Stimulated activated effector memory CD8-positive, alpha-beta T cell treated with anti-CD3 and anti-CD28 coated beads, Interleukin-12 subunit alpha, Interleukin-12 subunit beta, amount 100 ng/mL, for 72 hours (primary cell): Measurements from ENCODE around the gene TFPT.

Source experiments
- ATAC-seq: fragments of 150-1000 bp; cut with Tn5 transposase; 2 replicates; pipeline ENCODE4 v1.10.0; 2021
- DNase-seq, 2 donors: peaks; one replicate each; pipeline ENCODE4 v3.0.0; 2021 to 2022; ENCODE audit warnings: low spot score in 2 of 2
- H3K27ac Mint-ChIP-seq: one replicate; pipeline ENCODE4 v1.8.0; 2022; ENCODE audit warnings: mild to moderate bottlenecking, mixed read lengths
- H3K36me3 Mint-ChIP-seq: one replicate; pipeline ENCODE4 v1.8.0; 2022; ENCODE audit warnings: mild to moderate bottlenecking, mixed read lengths
- H3K4me1 Mint-ChIP-seq: one replicate; pipeline ENCODE4 v1.8.0; 2022; ENCODE audit warnings: mixed read lengths
- H3K4me3 Mint-ChIP-seq: one replicate; pipeline ENCODE4 v1.8.0; 2022; ENCODE audit warnings: mild to moderate bottlenecking, mixed read lengths
- H3K9me3 Mint-ChIP-seq: one replicate; pipeline ENCODE4 v1.8.0; 2022; ENCODE audit warnings: mixed read lengths

Gene TFPT, protein sequence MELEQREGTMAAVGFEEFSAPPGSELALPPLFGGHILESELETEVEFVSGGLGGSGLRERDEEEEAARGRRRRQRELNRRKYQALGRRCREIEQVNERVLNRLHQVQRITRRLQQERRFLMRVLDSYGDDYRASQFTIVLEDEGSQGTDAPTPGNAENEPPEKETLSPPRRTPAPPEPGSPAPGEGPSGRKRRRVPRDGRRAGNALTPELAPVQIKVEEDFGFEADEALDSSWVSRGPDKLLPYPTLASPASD

DNA sequence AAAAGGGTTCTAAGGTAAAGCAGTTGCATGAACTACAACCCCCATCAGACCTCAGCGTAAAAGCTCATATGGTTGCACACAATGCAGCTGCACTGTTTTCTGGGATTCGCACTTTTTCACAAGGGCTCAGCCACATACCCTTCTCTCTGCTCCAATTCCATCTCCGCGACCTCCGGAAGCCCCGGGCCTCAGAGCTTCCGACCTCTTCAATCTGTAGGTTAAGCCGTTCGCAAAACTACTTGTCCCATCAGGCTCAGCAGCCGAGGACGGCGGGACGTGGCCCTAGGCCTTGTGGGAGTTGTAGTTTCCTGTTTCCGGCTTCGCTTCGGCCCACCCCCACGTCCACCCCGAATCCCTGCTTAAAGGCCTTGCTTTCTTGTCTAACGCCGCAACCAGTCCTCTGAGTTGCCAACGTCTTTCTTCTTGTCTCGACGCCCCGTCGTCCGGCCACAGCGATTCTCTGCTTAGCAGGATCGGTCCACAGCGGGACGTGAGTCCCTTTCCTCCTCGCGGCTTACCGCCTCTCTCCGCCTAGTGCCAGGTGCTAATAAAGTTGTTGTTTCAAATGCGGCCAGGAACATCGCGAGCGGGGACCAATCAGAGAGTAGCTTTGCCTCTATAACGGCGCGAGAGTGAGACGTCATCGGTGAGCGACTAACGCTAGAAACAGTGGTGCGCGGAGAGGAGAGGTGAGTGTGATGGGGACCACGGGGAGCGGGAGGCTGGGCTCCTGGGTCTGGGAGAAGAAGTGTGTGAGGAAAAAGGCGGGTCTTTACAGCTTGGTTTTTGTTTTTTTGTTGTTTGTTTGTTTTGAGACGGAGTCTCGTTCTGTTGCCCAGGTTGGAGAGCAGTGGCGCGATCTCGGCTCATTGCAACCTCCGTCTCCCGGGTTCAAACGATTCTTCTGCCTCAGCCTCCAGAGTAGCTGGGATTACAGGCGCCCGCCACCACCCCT, at the start of gene TFPT, which contains the start of gene PRPF31:
TFPT (minus strand) TSS at position 549 of the 955 bp plus-strand sequence; CDS start at position 161, 388 bp downstream.
PRPF31 (plus strand) TSS at position 646 of the 955 bp plus-strand sequence. CDS start 2,525 bp downstream, outside the sequence.
- peaks cover 93% of the 10 kb centered on the region for H3K36me3 Mint-ChIP-seq
- H3K9me3 Mint-ChIP-seq: no peaks in the 10 kb centered on the region
- H3K27ac Mint-ChIP-seq: peak within 1 kb of the TSS; percentile 93
- peak within 1 kb of the TSS; percentile 81 for H3K4me3 Mint-ChIP-seq
- DNase-seq (peak; percentile 93 to 98), ATAC-seq (peak; percentile 94)
- H3K4me1 Mint-ChIP-seq: peaks cover 45% of the 10 kb centered on the region

DNA sequence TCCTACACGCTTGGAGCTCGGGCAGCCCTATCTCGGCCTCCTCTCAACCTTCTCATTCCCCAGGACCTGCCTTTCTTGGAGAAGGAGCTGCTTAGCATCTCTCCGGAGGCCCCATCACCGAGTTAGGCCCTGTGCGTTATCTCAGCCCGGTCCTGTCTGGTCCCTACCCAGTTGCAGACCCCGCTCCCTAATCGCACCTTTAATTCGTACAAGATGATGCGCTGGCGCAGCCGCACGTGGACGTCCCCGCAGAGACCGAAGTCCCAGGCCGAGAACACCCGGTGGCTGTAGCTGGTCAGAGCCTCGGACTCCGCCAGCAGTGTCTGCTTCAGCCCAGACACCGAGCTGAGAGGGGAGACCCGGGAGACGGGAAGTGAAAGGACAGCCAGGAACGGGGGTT, 49.8 kb upstream of the TFPT start:
- no peak for ATAC-seq
- H3K36me3 Mint-ChIP-seq: peaks cover 7% of the 10 kb centered on the region
- DNase-seq: no peak
- H3K9me3 Mint-ChIP-seq: no peaks in the 10 kb centered on the region
- H3K4me1 Mint-ChIP-seq: peaks cover 51% of the 10 kb centered on the region
- no peak overlapping the region for H3K27ac Mint-ChIP-seq
- peak overlapping the region; percentile 91 for H3K4me3 Mint-ChIP-seq

DNA sequence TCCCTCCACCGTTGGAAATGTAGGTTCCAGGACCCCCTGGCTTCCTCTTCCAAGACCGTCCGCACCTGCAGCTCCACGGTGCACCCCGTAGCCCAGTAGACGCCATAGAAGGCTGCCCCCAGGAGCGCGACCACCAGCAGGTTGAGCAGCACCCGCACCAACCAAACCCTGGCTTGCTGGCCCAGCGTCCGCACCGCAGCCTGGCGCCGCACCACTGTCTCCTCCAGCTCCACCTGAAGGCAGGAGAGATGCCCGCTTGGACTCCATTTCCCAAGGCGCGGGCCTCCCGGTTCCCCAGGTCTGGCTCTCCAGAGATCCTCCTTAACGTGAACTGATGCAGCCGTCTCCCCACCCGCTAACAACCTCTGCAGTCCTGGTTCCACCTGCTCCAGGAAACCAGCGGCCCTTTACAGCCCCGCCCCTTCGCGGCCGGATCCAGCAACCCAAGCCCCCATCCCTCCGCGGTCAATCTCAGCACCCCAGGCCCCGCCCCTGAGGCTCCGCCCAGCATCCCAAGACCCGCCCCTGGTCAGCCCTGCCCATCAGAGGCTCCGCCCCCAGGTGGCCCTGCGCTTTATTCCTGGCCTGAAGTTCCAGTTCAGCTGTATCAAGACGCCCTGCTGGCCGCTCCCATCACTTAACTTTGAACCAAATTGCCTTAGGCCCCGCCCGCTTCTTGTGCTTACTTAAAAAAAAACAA, 49.1 kb upstream of the TFPT start:
- peak overlapping the region; percentile 63 for H3K27ac Mint-ChIP-seq
- peak overlapping the region; percentile 91 for H3K4me3 Mint-ChIP-seq
- H3K4me1 Mint-ChIP-seq: peaks cover 56% of the 10 kb centered on the region

DNA sequence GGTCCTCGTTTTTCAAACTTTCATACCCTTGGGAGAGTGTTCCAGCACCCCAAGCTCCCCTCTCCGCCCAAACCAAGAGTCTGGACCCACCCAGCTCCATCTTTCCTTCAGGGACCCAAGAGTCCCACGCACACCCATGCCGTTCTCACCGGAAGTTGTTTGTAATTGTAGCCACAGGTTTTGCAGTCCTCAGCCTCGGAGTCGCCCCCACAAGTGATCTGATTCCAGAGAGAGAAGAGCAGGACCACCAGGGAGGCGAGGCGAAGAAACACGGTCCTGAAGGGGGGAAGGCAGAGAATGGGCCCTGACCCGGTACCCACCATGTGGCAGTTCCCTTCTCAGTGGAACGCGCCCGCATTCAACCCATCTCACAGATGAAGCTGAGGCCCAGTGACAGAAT, 47.4 kb upstream of the TFPT start:
- Mint-ChIP-seq H3K4me1 (peaks cover 64% of the 10 kb centered on the region), H3K27ac (peak overlapping the region; percentile 61), H3K4me3 (peak overlapping the region; percentile 91), H3K9me3 (no peaks in the 10 kb centered on the region), H3K36me3 (peaks cover 24% of the 10 kb centered on the region)
- DNase-seq (no peak), ATAC-seq (no peak)

More for the DNA sequence above, 49.1 kb upstream of the TFPT start:
- peaks cover 8% of the 10 kb centered on the region for H3K36me3 Mint-ChIP-seq
- H3K9me3 Mint-ChIP-seq: no peaks in the 10 kb centered on the region
- DNase-seq: peak; percentile 72 to 77
- peak; percentile 9 for ATAC-seq

DNA sequence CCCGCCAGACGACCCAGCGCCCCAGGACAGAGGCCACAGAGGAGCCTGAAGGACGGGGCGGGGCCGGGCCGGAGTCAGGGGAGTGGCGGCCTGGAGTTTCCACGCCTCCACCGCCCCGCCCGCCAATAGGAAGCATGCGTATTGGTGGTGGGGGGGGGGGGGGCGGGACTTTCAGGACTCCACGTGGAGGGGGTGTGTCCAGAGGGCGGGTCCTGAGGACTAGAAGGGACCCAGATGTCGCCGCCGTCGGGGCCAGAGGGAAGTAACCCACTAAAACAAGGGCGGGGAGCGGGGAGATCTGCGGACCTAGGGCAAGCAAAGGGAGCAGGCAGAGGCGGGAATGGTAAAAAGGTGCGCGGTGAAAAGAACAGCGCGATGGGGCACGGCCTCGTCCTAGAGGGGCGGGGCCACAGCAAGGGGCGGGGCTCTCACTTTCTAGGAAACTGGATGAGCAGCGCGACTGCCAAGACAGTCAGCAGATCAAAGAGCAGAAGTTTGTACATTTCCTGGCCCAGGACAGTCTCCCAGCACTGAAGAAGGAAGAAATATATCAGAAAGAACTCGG, 46.9 kb upstream of the TFPT start:
- ATAC-seq (peak; percentile 19), DNase-seq (peak; percentile 63 to 86)
- peak overlapping the region; percentile 91 for H3K4me3 Mint-ChIP-seq
- H3K9me3 Mint-ChIP-seq: no peaks in the 10 kb centered on the region
- peaks cover 63% of the 10 kb centered on the region for H3K4me1 Mint-ChIP-seq
- H3K36me3 Mint-ChIP-seq: peaks cover 30% of the 10 kb centered on the region
- H3K27ac Mint-ChIP-seq: peak overlapping the region; percentile 61

DNA sequence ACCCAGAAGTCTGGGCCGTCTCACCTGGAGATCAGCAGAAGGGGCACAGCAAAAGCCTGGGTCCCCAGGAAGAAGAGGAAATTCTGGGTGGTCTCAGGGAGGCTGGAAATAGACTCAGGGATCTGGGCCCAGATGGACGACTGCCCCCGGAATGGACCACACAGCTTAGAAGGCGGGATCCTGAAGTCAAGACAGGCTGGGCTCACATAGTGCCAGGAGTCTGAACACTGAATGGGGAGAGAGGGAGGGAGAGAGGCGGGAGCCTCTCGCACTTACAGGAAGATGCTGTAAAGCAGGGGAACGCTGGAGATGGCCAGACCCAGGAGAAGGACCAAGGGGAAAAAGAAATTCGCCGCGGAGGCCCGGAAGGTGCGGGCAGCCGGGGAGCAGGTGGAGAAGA, 45.4 kb upstream of the TFPT start:
- ATAC-seq (no peak), DNase-seq (no peak)
- H3K36me3 Mint-ChIP-seq: peaks cover 45% of the 10 kb centered on the region
- H3K9me3 Mint-ChIP-seq: no peaks in the 10 kb centered on the region
- H3K4me1 Mint-ChIP-seq: peaks cover 69% of the 10 kb centered on the region
- H3K4me3 Mint-ChIP-seq: peak overlapping the region; percentile 91
- peak overlapping the region; percentile 93 for H3K27ac Mint-ChIP-seq

DNA sequence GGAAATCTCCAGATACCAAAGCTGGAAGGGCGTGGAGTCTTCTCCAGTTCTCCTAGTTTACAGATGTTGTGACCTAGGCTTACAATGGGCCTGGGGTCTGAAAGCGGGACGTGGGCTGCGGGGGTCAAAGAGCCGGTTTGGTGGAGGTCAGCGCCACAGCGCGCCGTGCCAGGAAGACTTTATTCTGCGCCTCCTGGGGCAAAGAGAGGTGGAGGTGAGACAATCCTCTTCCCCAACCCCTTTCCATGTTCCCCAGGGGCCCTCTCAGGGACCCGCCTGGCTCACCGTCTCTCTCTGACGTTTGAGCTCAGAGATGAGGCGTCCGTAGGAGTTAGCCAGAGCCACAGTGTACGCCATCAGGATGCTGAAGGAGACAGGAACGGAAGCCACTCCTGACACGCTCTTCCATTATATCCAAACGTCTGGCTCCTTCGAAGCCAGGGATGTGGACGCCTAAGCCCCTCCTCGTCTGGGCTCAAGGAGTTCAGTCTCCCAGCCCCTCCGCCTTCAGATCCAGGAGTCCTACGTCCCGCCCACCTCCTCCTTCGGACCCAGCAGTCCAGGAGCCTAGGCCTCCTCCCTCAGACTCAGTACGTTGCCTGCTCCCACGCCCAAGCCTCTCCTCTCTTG, 44.8 kb upstream of the TFPT start:
- DNase-seq (no peak), ATAC-seq (no peak)
- Mint-ChIP-seq H3K4me1 (peaks cover 69% of the 10 kb centered on the region), H3K9me3 (no peaks in the 10 kb centered on the region), H3K4me3 (peak overlapping the region; percentile 91), H3K36me3 (peaks cover 50% of the 10 kb centered on the region), H3K27ac (peak overlapping the region; percentile 93)

DNA sequence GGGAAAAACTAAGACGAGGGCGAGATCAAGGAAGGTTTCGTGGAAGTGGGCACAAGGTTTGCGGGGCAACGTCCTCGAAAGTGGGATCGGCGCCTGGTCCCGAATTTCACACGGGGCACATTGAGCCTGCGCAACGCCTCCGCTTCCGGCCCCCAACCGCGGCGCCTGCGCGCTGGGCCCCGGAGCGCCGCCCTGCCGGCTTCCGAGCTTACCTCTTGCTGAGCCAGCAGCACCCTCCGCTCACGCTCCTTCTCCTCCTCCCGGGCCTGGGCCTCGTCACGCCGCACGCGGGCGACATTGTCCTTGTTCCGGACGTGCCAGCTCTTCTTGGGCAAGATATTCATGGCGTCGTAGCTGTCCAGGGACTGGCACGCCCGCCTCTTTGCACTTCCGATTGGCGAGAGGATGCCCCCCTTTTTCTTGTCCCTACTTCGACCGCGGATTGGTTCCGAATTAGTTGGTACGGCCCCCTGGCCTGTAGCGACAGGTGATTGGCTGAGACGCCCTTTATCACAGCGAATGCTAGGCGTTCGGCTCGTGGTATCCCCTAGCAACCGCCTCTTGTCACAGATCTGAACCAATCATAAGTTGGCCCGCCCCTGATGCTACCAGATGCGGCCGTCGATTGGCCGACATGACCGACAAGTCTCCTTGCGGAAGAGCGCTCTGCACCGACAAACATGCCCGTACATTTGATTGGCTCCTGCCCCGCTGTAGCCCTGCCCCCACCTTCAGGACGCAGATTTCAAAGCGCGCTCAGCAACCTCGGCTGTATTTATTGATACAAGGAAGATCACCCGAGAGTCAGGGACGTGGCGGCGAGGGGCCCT, 44.1 kb upstream of the TFPT start, which contains the start of gene LENG1:
LENG1 (minus strand) TSS at position 370 of the 830 bp plus-strand sequence; CDS start at position 344, 26 bp downstream.
- H3K27ac Mint-ChIP-seq: peak within 1 kb of the TSS; percentile 93
- no peaks in the 10 kb centered on the region for H3K9me3 Mint-ChIP-seq
- DNase-seq (peak; percentile 85 to 97), ATAC-seq (peak; percentile 95)
- peak within 1 kb of the TSS; percentile 91 for H3K4me3 Mint-ChIP-seq
- H3K4me1 Mint-ChIP-seq: peaks cover 68% of the 10 kb centered on the region
- peaks cover 58% of the 10 kb centered on the region for H3K36me3 Mint-ChIP-seq

DNA sequence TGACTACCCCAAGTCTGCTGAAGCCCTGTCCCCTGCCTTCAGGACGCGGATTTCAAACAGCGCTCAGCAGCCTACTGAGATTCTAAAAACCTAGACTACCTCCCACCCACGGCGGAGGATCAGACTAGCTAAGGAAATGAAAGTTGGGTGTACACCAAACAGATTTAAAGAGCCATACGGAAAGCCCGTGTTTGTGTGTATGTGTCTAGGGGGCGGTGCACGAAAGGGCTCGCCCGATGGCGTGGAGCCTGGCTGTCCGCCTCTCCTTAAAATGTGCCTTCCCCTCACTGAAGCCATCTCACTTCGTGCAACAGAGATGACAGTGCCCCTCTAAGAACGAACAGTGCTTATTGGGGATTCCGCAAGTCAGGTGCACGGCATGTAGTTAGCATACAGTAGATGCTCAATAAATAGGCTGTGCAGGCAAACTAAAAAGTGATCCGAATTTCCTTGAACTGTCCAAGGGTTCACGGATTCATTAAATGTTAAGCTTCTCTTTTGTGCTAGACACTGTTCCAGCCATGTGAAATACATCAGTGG, 43.4 kb upstream of the TFPT start:
- ATAC-seq (no peak), DNase-seq (peak in 1 of 2 donors; percentile 68)
- peak overlapping the region; percentile 93 for H3K27ac Mint-ChIP-seq
- H3K9me3 Mint-ChIP-seq: no peaks in the 10 kb centered on the region
- H3K4me1 Mint-ChIP-seq: peaks cover 68% of the 10 kb centered on the region
- peak overlapping the region; percentile 91 for H3K4me3 Mint-ChIP-seq
- H3K36me3 Mint-ChIP-seq: peaks cover 64% of the 10 kb centered on the region

DNA sequence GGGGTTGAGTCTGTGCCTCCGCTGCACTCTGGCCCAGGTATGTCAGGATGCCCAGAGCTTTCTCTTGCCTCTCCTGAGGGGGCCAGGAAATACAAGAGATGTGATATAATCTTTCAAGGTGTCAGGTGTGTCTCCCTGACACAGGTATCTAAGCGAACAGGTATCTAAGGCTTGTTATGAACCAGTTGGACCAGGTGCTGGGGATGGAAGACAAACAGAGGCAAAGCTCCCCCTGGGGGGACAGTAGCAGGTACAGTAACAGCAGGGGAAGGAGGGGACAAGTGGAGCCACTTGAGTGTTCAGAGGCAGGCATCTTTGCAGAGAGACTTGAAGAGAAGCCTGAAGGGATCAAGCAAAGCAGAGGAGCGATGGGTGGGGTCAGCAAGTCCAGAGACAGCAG, 41.5 kb upstream of the TFPT start:
- Mint-ChIP-seq H3K27ac (peak overlapping the region; percentile 67), H3K4me1 (peaks cover 65% of the 10 kb centered on the region), H3K36me3 (peaks cover 84% of the 10 kb centered on the region), H3K9me3 (no peaks in the 10 kb centered on the region), H3K4me3 (peak overlapping the region; percentile 14)
- no peak for ATAC-seq
- no peak for DNase-seq

DNA sequence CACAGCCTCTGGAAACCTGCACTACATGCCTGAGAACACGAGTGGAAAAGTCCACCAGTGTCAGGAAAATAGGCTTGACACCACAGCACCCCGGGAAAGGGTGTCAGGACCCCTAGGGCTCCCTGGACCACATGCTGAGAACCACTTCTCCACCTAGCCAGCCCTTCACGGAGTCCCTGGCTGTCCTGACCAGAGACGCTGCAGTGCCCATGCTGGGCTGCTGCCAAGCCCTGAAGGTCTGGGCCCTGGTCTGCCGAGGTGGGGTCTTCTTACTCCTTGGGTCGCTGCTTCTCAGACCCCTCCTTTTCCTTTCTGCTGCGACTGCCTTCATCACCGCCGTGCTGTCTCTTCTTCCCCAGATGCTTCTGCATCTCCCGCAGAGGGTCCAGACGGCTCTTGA, 41.0 kb upstream of the TFPT start:
- no peaks in the 10 kb centered on the region for H3K9me3 Mint-ChIP-seq
- H3K27ac Mint-ChIP-seq: peak overlapping the region; percentile 67
- ATAC-seq: no peak
- peak overlapping the region; percentile 14 for H3K4me3 Mint-ChIP-seq
- no peak for DNase-seq
- H3K36me3 Mint-ChIP-seq: peaks cover 88% of the 10 kb centered on the region
- peaks cover 62% of the 10 kb centered on the region for H3K4me1 Mint-ChIP-seq

DNA sequence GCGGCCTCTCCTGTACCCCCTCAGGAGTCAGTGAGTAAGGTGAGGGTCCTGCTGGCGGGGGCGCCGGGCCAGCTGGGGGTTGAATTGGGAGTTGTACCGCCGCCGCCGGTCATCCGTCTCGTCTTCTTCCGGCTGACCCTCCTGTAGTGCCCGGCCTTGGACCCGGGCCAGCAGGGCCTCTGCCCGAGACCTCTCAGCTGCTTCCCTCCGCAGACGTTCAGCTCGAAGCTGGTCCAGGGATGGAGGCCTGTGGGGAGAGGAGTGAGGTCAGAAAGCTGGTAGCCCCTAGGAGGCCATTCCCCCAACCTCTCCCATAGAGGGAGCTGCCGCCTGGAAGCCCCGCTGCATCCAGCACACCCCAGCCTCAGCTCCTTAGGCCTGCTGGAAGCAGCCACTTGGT, 40.2 kb upstream of the TFPT start:
- H3K4me3 Mint-ChIP-seq: no peak overlapping the region
- H3K9me3 Mint-ChIP-seq: no peaks in the 10 kb centered on the region
- H3K27ac Mint-ChIP-seq: peak overlapping the region; percentile 56
- ATAC-seq (no peak), DNase-seq (no peak)
- H3K36me3 Mint-ChIP-seq: peaks cover 96% of the 10 kb centered on the region
- H3K4me1 Mint-ChIP-seq: peaks cover 56% of the 10 kb centered on the region

DNA sequence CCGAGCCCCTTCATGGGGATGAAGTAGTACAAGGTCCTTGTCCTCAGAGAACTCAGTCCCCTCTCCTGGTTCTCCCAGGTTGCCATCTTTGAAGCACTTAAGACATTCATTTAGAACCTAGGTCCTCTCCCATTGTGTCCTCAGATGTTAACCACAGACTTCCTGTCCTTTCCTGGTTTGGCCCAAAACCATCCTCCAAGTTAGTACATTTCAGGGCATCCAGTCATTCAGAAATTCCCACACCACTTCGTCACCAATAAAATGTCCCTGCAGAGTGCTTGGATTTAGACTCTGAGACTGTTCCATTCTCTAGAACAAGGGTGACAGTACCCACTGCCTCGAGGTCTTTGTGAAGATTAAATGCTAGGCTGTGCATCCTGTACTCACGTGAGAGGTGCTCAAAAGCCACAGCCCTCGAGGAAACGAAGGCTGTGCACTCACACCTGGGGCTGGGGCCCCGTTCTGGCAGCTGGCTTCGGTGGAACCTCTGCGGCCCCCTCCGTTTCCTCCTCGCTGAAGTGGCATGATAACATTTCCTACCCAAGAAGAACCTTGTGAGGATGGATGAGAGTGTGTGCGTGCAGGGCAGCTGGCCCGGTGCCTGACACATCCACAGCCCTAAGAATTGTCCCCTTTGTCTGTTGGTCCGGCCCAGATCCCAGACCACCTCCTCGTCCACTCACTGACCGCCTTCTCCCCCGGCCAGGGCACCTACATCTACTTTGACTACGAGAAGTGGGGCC, 39.3 kb upstream of the TFPT start:
- Mint-ChIP-seq H3K4me3 (no peak overlapping the region), H3K9me3 (no peaks in the 10 kb centered on the region), H3K27ac (peak overlapping the region; percentile 58), H3K36me3 (peaks cover 100% of the 10 kb centered on the region), H3K4me1 (peaks cover 51% of the 10 kb centered on the region)
- DNase-seq (no peak), ATAC-seq (no peak)
